NCI-H2196 treated with DMSO at 0.1 percent for 48 hours (cell line): Measurements from ENCODE around the gene PRSS12.
A peak's percentile ranks its signal among the peaks of the same experiment; 100 is the strongest.
"Not testable (repeated sequence)": the region's sequence is repeated elsewhere in the genome, so short reads cannot be mapped to it uniquely, and the experiment has no call there.

ENCODE experiments used
- DNase-seq: peaks from one replicate; lab custom pipeline; 2025; ENCODE audit not compliant: unreplicated experiment; lab: John Stamatoyannopoulos, UW

PRSS12 gene

DNA sequence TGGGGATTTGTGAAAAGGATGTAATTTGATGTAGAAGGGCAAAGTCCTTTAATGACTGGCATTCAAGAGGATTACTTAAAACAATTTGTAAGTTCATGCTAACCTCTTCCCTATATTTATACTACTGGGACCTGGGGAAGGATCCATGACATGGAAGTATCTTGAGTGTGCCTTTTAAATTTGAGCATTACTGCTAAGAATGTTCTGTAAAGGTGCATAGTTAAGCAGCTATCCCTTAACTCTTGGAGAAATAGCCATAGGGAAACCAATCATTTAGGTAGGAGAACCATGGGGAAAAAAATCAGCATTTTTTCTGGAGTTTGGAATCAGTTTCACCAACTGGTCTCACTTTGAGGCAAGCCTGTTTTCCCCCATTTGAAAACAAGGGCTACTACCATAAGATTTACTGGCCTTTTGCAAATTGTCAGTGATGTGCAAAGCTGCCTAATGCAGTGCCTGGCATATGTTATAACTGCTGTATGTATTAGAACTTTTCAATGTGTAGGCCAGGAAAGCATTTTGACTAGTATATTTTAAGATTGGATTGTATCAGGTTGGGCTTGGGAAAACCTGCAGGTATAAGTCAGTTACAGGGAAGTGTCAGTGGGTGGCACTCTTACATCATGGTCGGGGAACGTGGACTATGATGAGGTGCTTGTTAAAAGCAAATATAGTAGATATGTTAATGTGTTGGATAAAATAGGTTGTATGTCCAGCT is 72.1 kb downstream of the PRSS12 start:
- DNase-seq: peak; percentile 34

DNA sequence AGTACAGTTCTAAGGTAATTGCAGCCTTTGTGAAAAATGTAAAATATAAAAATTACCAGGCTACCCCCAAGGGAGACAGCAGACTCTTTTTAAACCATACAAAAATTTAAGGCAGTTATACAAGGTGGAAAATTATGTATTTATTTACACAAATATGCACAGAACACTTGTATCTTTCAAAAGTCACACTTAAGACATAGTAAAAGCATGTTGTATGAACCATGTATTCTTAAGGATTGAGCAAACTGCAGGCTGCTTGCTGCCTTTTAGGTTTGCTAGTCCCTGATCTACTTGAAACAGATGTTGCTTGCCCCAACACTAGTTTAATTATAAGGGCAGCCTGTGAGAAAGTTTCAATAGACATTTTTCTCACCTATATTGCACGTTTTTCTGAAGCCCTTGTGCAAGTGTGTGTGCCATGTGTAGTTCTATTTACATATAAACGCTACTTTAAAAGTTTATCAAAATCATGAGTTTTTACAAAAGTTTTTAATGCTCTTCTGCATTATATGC is 72.8 kb downstream of the PRSS12 start:
- DNase-seq: no peak

DNA sequence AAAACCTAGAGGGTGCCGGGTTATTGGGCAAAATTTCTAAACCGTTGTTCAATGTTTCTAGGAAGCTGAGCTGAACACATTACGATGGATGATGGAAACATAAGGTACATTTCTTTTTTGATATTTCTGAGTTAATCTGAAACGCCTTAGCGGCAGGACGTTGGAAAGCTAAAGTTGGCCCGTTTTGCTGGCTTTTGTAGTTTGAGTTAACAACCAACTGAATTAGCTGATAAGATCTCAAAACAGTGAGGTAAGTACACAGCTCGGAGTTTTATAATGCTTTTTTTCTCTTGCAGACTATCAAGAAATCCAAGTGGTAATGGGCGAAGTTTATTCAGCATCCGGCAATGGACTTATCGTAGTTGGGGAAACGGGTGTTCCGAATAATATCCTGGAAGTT is 73.5 kb downstream of the PRSS12 start:
- no peak for DNase-seq

DNA sequence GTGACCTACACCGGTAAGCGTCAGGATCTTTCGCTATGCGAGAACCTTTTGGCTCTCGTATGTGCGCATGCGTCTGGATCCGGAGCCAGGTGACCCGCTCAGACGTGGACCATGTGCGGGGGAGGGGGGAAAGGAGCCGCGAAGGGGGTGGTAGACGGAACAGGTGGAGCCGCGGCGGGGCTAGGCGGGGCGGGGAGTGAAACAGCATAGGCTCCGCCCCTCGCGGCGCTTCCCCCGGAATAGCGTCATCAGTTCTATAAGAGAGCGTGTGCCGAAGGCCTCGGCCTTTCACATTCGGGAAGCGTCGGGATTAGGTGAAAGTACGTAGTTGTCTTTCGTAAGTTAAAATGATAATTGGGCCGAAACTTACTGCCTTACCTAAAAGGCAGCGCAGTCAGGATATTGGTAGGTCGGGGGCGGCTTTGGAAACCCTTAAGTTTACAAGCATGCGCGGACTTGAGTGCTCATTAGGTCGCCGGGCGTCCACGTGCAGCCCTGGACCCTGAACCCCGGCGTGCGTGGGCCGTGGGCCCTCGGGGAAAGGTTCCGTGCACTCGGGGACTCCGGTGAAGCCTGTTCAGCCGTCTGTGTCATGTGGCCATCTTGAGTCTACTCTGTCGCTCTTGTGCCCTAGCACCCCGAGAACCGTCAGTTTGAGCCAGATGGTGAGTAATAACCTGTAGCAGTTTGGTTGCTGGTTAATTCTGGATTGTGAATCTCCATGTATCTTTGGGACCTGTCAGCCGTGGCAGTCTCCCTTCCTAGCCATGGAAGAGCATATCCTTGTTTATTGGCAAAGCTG is 74.1 kb downstream of the PRSS12 start:
- DNase-seq: peak; percentile 79

DNA sequence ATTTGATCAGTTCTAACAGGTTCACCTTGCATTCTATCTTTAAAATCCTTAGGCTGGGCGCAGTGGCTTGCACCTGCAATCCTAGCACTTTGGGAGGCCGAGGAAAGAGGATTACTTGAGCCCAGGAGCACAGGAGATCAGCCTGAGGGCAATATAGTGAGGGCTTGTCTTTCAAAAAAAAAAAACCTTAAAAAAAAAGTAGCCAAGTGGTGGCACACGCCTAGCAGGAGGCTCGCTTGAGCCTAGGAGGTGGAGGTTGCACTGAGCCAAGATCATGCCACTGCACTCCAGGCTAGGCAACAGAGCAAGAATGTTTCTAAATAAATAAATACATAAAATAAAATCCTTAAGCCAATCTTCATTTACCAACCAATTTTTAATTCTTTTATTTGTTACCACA is 75.6 kb downstream of the PRSS12 start:
- DNase-seq: no peak

DNA sequence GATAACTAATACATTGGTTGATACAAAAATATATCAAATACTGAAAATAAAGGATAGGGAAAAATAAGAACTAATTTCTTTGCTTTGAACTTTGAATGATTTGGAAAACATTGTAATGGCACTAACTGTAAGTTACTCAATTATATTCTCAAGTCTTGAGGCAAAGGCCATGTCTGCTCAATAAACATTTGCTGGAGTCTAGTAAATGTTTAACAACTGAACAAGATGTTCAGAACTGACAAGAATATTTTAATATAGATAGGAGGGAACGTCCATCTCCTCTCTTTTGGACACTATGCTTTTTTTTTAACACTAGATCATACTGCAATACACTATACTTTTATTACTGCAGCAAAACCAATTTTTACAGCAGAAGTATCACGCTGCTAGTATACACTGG is 76.2 kb downstream of the PRSS12 start:
- no peak for DNase-seq

DNA sequence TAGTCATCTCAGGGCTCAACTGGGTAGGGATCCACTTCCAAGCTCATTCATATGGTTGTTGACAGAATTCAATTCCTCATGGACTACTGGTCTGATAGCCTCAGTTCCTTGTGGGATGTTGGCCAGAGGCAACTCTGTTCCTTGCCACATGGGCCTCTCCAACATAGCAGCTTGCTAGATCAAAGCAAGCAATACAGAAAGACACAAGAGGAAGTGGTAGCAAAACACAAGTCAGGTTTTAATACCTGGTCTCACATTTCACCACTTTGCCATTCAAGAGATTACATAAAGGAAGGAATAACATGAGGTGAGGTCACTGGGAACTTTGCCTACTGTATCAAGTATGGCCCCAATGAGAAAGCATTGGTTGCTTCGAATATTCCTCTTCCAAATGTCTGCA is 79.2 kb downstream of the PRSS12 start:
- no peak for DNase-seq

DNA sequence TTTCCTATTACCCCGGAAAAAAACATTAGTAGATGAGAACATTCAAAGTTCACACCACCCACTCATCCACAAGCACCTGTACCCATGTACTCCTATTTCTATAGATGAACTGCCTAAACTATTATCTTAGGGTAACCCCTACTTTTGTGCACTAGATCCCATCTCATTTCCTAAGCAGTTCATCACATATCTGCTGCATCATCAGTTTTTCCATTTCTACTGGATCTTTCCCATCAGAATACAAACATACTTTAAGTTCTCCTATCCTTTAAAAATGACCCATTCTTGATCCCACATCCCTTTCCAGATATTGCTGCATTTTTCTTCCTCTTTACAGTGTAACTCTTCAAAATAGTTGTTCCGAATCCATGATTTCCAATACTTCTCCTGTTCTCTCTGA is 81.0 kb downstream of the PRSS12 start:
- no peak for DNase-seq

DNA sequence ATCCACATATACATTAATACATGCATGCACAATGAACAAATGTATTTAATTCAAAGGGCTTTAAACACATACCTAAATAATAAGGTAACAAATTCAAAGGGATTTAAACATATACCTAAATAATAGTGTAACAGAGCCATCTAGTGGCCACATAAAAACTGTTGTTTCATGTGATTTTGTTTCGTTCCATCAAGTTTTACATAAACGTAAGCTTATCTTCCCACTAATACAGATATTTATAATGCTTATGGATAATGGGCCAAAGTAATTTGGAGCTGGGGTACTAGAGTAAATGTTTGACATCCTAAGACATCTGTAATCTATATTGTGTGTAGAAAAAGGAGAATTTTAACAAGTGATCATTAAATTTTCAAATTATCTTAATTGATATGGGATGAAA is 82.3 kb downstream of the PRSS12 start:
- DNase-seq: no peak

DNA sequence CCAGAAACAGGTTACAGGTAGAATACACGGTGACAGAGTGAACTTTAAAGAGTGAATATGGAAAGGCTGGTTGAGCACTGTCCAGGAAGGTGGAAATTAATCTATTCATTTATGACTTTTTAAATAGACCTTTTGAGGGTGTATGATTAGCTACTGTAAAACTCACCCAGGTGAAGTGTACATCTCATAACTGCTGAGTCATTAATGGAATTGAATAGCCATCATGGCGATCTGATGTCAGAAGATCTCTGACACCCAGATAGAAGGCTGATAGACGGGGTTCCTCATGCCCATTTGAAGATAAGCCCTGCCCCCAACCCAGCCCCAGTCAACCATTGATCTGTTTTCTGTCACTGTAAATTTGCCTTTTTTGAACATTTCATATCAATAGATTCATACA is 84.0 kb downstream of the PRSS12 start:
- no peak for DNase-seq

DNA sequence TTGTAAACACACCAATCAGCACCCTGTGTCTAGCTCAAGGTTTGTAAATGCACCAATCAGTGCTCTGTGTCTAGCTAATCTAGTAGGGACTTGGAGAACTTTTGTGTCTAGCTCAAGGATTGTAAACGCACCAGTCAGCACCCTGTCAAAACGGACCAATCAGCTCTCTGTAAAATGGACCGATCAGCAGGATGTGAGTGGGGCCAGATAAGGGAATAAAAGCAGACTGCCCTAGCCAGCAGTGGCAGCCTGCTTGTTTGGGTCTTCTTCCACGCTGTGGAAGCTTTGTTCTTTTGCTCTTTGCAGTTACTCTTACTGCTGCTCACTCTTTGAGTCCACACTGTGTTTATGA is 86.7 kb downstream of the PRSS12 start:
- not testable (repeated sequence) for DNase-seq

DNA sequence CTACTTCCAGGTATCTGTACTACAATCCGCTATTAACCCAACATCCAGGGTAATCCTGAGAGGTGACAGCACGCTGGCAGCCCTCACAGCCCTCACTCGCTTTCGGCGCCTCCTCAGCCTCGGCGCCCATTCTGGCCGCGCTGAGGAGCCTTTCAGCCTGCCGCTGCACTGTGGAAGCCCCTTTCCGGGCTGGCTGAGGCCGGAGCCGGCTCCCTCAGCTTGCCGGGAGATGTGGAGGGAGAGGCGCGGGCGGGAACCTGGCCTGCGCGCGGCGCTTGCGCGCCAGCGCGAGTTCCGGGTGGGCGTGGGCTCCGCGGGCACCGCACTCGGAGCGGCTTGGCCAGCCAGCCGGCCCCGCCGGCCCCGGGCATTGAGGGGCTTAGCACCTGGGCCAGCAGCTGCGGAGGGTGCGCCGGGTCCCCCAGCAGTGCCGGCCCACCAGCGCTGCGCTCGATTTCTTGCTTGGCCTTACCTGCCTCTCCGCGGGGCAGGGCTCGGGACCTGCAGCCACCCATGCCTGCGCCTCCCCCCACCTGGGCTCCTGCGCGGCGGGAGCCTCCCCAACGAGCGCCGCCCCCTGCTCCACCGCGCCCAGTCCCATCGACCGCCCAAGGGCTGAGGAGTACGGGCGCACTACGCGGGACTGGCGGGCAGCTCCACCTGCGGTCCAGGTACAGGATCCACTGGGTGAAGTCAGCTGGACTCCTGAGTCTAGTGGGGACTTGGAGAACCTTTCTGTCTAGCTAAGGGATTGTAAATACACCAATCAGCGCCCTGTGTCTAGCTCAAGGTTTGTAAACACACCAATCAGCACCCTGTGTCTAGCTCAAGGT is 87.3 kb downstream of the PRSS12 start:
- DNase-seq: no peak

DNA sequence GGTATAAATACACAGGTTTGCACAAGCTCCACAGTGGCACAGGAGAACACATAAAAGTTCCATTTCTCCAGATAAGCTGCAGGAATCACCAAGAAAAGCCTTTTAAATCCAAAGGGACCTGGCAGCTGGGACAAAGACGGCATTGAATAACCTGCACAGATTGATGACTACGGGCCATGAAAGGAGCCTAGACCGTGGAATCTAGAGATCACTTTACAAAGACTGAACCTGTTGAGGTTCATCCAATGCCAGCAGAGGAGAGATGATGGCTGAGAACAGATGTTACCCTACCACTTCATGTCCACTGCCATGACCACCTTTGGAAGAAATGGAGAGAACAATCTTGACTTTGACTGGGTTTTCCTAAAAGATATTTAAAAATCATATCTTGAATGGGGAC is 88.7 kb downstream of the PRSS12 start:
- DNase-seq: no peak

DNA sequence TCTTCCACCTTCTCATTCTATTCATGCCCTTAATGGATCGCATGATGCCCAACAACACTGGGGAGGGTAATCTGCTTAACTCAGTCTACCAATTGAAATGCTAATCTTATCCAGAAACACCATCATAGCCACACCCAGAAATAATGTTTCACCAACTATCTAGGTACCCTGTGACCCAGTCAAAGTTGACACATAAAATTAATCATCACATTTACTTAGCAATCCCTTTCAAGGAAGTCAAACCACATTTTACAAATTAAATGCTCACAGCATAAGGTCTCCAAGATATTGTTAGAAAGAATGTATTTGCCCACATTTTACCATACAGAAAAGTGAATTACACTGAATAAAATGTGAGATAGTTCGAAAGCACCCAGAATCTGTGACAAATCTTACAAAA is 92.5 kb downstream of the PRSS12 start:
- DNase-seq: no peak

DNA sequence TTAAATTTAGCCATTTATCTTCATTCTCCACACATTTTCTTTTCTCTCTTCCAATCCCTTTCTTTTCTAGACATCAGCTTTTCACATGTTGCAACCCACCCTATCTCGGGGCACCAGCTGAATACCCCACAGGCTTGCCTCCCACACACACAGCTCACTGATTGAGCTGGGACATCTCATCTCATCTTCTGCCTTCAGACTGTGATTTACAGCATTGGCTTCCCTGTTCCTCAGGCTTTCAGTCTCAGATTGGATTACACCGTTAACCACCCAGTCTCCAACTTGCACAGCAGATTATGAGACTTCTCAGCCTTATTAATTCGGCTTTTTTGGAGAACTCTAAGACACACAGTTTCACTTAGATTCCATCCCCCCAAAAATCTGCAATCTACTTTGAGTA is 93.7 kb downstream of the PRSS12 start:
- no peak for DNase-seq

DNA sequence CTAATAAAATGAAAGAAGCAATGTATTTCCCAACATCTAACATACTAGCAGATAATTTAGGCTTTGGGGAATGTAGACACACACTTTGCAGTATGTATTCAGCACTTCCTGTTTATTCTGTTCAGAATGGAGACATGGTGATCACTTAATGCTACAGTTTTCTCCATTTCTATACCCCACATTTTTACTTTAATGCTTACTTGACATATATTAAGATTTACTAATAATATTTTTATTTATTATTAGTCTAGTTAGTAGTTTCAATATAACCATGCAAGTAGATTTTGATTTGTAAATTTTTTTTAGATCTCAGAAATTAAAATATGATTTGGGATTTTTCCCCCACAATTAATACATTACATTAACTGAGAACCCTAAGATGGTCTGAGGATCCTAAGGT is 98.4 kb downstream of the PRSS12 start:
- DNase-seq: no peak

DNA sequence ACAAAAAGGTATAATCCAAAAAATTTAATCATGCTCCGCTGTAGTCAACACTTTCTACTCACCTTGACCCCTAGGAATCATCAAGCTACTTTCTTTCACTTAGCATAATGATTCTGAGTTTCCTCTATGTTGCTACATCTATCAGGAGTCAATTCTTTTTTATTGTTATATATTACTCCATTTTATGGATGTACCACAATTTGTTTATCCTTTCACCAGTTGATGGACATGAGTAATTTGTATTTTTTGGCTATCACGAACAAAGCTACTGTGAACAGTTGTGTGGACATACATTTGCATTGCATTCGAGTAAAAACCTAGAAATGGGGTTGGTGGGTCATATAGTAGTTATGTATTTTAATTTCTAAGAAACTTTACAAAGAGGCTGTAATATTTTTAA is 102.9 kb downstream of the PRSS12 start:
- no peak for DNase-seq

DNA sequence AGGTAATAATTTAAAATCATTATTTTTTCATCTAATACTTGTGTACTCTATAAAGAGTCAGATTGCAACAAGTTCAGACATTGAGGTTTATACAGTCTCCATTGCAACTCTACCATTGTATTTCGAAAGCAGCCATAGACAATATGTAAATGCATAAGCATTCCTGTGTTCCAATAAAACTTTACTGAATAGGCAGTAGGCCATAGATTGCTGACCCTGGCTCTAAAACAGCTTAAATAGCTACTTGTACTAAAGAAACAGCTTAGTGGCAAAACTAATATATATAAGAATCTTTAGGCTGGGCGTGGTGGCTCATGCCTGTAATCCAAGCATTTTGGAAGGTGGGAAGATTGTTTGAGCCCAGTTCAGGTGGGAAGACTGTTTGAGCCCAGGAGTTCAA is 115.3 kb downstream of the PRSS12 start:
- DNase-seq: no peak

DNA sequence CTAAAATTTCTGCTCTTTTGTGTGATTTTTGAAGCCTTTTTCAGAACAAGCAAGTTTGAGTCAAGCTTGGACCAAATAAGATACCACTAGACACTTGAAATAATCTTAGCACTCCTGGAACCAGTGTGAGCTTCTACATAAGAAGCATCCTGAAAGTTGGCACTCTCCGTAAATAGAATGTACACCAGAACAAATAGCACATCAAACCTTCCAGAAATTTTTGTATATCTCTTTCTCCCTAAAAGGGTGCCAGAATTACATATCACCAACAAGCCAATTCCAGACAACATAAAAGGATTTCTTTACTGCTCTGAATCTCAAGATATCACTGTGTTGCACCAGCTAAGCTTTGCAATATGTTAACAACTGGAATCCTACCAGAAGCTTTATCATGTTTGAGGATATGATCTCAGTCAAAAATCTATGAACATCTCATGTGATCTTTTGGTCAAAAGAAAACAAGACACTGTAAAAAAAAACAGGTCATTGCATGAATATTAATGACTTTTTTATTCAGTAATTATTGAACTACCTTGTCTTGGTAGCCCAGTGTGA is 117.2 kb downstream of the PRSS12 start:
- no peak for DNase-seq
